Measurements from ENCODE around the gene PLA2G2F. TPM values are rescaled to one million over a fixed set of nuclear protein-coding genes. Genes with fewer than 3 reads are reported as not detected.

PLA2G2F gene
- total RNA-seq, 1 donor from 2014 or later: not detected

DNA sequence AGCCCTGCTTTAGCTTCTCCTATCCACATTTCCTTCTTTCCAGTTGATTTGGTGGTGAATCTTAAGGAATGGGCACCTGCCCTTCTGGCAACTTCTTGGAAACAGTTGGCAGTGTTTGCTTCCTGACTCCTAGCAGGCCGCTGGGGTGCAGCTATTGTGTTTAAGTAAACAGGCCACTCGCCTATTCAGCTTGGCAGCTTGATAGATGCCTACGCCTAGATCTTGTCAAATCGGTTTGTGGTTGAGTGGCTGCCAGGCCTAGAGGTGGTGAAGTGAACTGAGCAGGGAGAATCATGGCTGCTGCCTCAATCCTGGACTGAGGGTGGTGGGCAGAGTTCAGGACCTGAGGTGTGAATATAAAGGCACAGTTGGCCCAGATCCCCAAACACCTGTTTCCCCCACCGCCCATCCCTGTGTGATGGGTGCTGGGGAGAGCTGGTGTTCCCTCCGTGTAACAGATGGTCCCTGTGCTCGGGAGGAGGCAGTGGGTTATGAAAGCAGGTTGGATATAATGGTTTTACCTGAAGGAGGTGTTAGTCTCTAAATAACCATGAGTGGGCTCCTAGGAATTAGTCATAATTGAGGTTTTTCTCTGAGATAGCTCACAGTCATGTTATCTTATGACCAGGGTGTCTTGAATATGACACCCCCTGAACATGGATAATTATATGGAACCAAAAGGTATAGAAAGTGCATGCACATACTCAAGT is 48.1 kb downstream of the PLA2G2F start:
- no peak for FAIRE-seq
- no peak for DNase-seq (ENCODE audit: low spot score in 2 of 2)

- FAIRE-seq: no peak
- DNase-seq (ENCODE audit: low spot score in 2 of 2): no peak
Observed at GRCh38 chr1:20187813-20188454, 48.8 kb downstream of the PLA2G2F start.

DNA sequence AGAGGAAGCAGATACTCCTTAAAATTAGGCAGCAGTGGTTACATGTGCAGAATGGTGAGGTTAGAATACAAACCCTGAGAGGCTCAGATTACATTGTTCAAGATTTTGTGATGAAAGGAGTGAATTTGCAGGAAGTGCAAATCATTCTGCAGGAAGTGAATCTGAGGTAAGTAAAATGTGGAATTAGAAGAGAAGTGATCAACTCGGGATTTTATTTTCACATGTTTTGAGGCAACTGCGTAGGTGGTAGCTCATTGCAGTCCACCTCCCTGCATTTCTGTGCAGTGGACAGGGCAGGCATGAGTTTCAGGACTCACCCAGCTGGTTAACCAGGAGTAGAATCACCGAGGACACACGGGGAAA is 49.3 kb downstream of the PLA2G2F start:
- no peak for FAIRE-seq
- no peak for DNase-seq (ENCODE audit: low spot score in 2 of 2)

- DNase-seq (ENCODE audit: low spot score in 2 of 2) (no peak), FAIRE-seq (no peak)
Observed at GRCh38 chr1:20189664-20190063, 50.5 kb downstream of the PLA2G2F start.

GRCh38 chr1:20190256-20191160 is 51.4 kb downstream of the PLA2G2F start:
- FAIRE-seq: no peak
- no peak for DNase-seq (ENCODE audit: low spot score in 2 of 2)

DNA sequence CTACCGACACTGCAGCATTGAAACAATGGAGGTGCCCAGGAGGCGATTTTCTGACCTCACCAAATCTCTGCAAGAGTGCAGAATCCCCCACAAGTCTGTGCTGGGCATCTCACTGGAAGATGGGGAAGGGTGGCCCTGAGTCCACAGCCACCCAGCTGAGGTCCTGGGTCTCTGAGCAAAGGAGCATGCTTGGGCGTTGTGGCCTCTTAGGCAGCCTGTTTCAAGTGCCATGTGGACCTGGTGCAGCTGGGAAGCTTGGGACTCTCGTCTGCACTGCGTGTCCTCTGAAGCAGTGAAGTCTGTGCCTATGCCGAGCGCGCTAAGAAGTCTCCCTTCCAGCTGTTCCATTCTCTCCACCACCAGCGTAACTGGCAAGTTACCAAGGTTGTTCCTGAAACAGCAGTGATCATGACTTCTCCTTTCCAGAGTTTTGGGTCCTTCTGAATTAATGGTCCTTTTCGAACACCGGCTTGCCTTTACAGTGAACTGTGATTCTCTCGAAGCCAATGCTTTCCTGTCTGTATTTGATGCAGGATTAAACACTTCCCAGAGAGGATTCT is 52.2 kb downstream of the PLA2G2F start:
- FAIRE-seq: no peak
- no peak for DNase-seq (ENCODE audit: low spot score in 2 of 2)

- FAIRE-seq (no peak), DNase-seq (ENCODE audit: low spot score in 2 of 2) (no peak)
Observed at GRCh38 chr1:20192364-20192763, 53.2 kb downstream of the PLA2G2F start.

- DNase-seq (ENCODE audit: low spot score in 2 of 2) (no peak), FAIRE-seq (no peak)
Observed at GRCh38 chr1:20192871-20193411, 53.8 kb downstream of the PLA2G2F start.

- FAIRE-seq (no peak), DNase-seq (ENCODE audit: low spot score in 2 of 2) (no peak)
Observed at GRCh38 chr1:20194224-20194623, 55.1 kb downstream of the PLA2G2F start.

DNA sequence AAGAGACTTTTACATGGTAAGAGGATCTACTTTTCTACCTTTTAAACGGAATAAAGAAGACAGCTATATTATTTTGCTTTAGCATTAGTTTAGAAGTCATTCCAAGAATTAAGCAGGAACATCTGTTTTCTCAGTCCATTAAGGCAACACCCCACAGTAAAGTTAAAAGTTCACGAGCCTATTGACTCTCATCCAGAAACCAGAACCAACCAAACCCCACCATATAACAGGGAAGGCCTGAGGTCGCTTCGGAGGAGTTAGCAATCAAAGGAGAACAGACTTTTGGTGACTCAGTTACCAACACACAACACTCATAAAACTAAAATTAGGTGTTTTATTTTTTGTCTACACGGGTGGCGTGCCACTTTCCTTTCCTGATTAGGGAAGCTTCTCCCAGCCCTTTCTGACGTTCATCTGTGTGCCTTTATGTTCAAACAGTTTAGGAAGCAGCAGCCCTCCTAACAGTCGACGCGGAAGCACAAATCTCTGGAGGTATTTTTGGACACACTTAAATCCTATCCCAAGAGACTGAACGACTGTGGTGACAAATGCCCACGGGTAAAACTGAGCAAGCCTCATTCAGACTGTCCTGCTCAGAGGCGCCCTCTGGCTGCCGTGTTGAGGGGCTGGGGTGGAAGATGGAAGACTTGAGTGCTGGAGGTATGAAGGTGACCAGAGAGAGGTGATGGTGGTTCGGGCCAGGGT is 55.8 kb downstream of the PLA2G2F start:
- DNase-seq (ENCODE audit: low spot score in 2 of 2) (no peak), FAIRE-seq (no peak)

DNA sequence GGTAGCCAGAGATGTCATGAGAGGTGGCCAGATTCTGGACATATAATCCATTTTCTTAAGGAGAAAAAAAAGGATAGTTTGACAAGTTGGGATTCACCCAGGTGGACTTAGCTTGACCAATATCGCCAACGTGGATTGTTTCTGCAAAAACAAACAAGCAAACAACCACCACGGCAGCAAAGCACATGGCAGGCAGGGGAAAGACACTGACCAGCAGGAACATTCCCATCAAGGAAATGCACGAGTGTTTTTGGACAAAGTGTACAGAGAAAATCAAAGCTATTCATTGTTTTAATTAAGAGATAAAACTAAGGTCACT is 56.3 kb downstream of the PLA2G2F start:
- FAIRE-seq: no peak
- DNase-seq (ENCODE audit: low spot score in 2 of 2): no peak

- DNase-seq (ENCODE audit: low spot score in 2 of 2): no peak
- no peak for FAIRE-seq
Observed at GRCh38 chr1:20197329-20197791, 58.2 kb downstream of the PLA2G2F start.

GRCh38 chr1:20198296-20198695 is 59.2 kb downstream of the PLA2G2F start:
- DNase-seq (ENCODE audit: low spot score in 2 of 2) (no peak), FAIRE-seq (no peak)

GRCh38 chr1:20198918-20199317 is 59.8 kb downstream of the PLA2G2F start:
- FAIRE-seq: no peak
- no peak for DNase-seq (ENCODE audit: low spot score in 2 of 2)

DNA sequence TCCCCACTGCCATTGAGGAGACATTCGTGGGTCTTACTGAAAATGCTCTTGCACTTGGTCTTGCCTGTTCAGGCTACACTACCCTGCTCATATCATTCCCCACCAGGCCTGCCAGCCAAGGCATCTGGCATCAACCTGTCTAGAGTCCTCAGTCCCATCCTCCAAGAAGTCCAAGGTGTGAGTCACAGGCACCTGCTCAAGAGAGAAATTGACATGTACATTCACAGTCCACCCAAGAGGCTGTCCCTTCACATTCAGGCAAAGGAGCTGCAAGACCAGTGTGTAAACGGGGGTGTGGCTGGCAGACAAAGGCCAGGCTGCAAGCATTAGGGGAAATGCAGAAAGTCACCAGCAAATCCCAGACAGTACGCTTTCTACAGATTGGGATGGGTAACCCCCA is 60.3 kb downstream of the PLA2G2F start:
- DNase-seq (ENCODE audit: low spot score in 2 of 2) (no peak), FAIRE-seq (no peak)

- no peak for DNase-seq (ENCODE audit: low spot score in 2 of 2)
- no peak for FAIRE-seq
Observed at GRCh38 chr1:20199840-20200239, 60.7 kb downstream of the PLA2G2F start.

Measured in frontal cortex (tissue), 4 donors.